Caki2 (cell line): ENCODE data around the gene TPSAB1. TPM values are rescaled to one million over a fixed set of nuclear protein-coding genes. Genes with fewer than 3 reads are reported as not detected.

Source experiments
- DNase-seq: peaks from one replicate; pipeline ENCODE4 v3.0.0-alpha.2; 2015; ENCODE audit warnings: low read depth
- in situ Hi-C: cut with HindIII; loops from 2 replicates; pipeline ENCODE4 v1.10.0; 2016; ENCODE audit warnings: low sequenced_read_pairs, low pct_unique_long_range_greater_than_20kb, mixed read lengths
- total RNA-seq: library from RNA; depleted of rRNA; stranded (reverse); fragments of >200 nt; shearing (Covaris generic); gene quantifications from 2 replicates; pipeline ENCODE4 v1.2.3, GENCODE V29; 2014; ENCODE audit warnings: low replicate concordance

Gene TPSAB1
- total RNA-seq, 1 experiment from 2014 or later, result not detected

DNA sequence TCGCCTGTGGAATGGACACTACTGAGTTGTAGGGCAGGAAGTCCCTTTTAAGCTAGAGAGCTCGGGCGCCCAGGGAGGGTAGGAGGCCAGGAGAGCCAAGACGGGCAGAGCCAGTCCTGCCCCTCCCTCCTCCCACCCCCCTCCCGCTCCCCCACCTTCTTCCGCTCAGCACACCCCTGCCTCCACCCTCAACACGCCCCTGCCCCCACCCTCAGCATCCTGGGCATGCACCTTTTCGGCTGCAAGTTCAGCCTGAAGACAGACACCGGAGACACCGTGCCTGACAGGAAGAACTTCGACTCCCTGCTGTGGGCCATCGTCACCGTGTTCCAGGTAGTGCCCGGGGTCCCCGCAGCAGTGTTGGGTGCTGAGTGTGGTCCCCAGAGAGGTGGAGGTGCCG is 33.7 kb upstream of the TPSAB1 start:
- in situ Hi-C loops, result no loop called here
- DNase-seq, result no peak

DNA sequence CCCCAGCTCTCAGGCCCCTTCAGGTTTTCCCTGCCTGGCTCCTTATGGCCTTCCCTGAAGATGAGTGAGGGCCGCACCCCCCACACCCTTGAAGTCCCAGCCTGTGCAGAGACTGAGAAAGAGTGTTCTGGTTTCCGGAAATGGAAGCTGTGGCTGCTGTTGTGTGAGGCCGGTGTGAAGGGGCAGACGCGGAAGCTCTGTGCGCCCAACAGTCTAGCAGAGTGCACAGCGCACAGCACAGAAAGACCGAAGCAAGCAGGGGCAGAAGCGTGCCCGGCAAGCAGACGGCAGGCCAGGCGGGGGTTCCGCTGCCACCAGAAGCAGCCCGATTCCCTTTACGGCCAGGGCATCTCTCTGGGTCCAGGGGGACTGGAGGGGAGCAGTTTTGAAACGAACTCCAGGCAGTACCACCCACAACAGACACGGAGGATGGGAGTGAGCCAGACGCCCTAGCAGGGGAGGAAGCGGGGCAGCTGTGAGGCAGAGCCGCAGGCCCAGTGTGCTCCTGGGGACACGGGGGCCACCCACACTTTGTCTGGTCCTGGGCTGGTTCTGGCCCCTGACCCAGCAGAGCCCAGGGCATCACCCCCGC is 32.2 kb upstream of the TPSAB1 start:
- no peak for DNase-seq
- in situ Hi-C loops, result no loop called here

DNA sequence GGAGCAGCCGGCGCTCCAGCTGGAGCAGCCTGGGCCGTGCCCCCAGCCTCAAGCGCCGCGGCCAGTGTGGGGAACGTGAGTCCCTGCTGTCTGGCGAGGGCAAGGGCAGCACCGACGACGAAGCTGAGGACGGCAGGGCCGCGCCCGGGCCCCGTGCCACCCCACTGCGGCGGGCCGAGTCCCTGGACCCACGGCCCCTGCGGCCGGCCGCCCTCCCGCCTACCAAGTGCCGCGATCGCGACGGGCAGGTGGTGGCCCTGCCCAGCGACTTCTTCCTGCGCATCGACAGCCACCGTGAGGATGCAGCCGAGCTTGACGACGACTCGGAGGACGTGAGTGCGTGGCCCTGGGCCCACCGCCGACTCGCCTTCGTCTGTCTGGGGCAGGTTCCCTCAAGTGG is 31.4 kb upstream of the TPSAB1 start:
- DNase-seq, result no peak
- in situ Hi-C loops, result no loop called here

DNA sequence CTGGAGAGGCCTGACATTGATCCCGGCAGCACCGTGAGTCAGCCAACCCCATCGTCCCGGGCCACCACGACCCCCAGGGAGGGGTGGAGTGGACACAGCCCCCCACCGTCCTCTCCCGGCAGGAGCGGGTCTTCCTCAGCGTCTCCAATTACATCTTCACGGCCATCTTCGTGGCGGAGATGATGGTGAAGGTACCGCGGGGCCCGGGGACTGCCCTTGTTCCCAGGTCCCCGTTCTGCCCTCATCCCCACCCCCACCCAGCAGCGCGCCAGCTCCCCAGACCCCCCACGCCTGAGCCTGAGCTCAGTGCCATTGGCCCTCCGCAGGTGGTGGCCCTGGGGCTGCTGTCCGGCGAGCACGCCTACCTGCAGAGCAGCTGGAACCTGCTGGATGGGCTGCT is 30.0 kb upstream of the TPSAB1 start:
- in situ Hi-C loops, result no loop called here
- no peak for DNase-seq

DNA sequence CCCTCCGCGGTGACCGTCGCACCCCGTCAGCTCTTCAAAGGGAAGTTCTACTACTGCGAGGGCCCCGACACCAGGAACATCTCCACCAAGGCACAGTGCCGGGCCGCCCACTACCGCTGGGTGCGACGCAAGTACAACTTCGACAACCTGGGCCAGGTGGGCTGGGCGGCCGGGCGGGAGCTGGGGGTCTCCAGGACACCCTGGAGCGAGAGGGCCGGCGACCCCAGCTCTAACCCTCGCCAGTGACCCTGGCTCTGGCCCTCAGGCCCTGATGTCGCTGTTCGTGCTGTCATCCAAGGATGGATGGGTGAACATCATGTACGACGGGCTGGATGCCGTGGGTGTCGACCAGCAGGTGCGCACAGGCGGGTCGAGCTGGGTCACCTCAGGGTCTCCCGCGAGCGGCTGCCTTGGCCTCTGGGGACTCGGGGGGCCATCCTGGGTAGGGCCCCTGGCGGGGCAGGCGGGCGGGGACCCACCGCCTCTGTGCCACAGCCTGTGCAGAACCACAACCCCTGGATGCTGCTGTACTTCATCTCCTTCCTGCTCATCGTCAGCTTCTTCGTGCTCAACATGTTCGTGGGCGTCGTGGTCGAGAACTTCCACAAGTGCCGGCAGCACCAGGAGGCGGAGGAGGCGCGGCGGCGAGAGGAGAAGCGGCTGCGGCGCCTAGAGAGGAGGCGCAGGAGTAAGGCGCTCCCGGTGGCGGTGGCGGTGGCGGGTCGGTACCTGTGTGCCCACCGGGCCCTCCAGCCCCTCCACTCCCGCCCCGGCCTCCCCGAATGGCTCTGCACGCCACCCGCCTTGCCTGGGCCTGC is 28.8 kb upstream of the TPSAB1 start:
- no peak for DNase-seq
- in situ Hi-C loops, result no loop called here

DNA sequence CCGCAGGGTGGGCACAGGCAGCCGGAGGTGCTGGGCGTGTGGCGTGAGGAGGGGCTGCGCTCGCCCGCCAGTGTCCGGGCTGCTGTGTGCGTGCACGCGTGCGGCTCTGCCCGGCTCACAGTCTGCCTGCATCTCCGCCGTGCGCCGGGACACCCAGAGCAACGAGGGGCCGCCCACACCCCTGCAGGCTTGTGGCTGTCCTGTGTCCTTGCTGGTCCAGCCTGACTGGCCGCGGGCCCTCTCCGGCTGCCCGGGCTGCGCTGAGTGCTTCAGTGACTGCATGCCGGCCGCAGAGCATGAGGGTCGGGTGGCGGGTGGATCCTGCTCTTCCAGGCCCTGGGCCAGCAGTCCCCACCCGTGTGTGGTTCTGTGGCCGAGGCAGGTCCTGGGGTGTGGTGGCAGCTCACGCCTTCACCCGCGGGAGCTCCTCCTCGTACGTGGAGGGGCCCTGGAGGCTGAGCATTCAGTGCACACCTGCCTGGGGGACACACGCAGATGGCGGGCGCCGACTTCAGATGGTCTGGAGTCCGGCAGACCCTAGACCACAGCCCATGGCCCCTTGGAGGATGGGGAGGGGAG is 27.8 kb upstream of the TPSAB1 start:
- in situ Hi-C loops, result no loop called here
- no peak for DNase-seq

DNA sequence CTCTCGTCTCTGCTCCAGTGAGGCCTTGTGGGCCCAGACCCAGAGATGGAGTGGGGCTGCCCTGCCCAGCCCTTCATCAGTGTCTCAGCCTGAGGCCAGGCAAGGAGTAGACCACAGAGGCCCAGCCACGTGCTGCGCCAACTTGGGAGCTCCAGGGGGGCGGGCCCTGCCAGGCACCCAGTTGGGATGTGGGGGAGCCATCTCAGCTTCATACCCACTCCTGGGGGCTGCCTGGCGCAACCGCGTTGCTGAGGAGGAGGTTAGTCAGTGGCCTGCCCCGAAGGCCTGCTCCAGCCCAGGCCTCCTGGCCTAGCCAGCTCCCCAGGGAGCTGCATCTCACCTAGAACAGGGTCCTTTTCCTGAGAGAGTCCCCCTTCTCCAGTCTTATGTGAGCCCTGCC is 27.3 kb upstream of the TPSAB1 start:
- no peak for DNase-seq
- in situ Hi-C loops, result no loop called here

DNA sequence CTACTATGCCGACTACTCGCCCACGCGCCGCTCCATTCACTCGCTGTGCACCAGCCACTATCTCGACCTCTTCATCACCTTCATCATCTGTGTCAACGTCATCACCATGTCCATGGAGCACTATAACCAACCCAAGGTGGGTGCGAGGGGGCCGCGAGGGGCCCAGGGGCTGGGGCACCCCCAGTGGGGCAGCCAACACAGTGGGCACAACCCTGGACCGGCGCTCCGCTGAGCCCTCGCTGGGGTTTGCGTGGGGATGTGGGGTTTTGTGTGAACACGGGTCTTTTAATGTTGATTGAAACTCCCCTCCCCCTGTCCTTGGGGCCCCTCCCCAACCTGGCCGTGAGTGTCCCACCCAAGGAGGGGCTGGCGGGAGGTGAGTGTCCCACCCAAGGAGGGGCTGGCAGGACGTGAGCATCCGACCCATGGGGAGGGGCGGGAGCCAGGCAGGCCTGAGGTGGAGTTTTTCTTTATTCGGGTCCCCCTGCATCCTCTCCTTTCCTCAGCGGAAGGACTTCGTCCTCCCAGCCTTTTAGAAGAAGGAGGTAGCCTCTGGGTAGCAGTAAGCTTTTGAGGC is 26.6 kb upstream of the TPSAB1 start:
- in situ Hi-C loops, result no loop called here
- no peak for DNase-seq

DNA sequence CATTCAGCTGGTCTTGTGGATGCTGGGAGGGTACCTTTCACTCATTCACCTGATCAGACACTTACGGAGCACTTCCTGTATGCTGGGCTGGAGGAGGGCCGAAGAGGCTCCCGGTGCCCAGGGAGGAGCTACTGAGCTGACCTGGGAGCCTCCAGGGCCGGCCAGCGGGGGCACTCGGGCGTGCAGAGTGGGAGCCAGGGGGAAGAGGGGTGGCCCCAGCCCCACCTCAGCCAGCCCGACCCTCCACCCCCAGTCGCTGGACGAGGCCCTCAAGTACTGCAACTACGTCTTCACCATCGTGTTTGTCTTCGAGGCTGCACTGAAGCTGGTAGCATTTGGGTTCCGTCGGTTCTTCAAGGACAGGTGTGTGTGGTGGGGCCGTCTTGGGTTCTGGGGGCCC is 25.8 kb upstream of the TPSAB1 start:
- in situ Hi-C loops, result no loop called here
- DNase-seq, result no peak

DNA sequence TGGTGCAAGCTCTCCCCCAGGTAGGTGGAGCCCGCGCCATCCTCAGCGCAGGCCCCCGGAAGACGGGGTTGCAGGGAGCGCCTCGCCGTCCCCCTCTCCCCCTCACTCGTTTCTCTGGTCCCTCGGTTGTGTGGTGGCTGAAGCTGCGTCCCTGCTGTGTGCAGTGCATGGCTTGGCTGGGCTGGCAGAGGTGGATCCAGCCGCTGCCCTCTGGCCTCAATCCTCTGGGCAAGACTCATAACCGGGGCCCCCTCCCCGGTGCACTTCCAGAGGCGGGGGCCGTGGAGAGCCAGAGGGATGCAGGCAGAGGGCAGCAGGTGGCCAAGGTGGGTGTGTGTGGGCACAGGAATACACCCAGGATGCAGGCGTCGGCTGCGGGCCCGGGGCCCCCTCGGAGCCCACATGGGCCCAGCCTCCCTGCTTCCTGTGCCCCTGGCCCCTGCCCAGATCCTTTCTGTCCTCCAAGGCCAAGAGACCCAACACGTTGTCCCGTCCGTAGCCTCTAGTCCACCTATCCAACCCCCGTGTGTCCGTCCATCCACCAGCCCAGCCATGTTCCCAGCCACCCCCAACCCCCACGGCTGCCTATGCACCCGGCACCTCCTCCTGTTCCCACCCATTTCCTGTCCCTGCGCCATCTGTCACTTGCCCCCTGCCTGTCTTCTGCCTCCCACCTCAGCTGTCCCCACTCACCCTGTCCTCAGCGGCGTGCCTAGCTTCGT is 24.8 kb upstream of the TPSAB1 start:
- in situ Hi-C loops, result no loop called here
- no peak for DNase-seq

DNA sequence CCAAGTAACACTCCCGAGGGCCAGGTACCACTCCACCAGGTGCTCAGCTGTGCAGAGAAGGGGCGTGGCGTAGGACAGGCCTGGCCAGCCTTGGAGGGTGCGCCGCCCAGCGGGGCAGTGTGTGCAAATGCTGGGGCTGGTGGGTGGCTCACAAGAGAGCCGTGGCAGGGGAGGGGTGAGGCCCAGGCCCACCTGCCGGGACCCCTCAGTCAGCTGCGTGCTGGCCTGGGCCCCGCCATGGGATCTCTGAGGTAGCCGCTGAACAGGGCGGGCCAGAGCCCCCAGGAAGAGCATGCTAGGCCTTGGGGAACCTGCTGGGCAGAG is 24.2 kb upstream of the TPSAB1 start:
- in situ Hi-C loops, result no loop called here
- DNase-seq, result no peak

DNA sequence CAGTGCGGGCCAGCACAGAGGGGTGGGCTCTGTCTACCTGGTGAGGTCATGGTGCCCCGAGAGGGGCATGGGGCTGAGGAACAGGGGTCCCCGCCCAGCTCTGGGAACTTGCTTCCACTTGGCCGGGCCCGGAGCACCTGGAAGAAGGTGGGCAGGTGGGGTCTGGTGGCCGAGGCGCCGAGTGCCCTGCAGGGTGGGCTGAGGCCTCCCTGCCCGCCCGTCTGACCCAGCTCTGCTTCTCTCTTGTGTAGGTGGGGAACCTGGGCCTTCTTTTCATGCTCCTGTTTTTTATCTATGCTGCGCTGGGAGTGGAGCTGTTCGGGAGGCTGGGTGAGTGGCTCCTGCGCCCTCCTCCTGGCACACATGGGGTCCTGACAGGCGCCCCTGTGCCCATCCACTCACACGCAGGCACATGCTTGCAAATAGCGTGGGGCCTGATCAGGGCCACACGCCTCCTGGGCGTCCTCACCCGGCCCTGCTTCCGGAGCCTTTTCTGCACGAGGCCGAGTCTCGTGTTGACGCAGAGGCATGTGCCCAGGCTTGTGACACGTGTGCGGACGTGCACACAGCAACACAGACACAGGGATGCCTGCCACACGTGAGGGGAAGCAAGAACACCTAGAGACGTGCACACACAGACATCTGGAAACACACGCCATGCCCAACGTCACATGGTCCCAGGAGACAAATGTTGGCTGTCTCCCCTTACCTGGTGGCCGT is 23.7 kb upstream of the TPSAB1 start:
- no peak for DNase-seq
- in situ Hi-C loops, result no loop called here

DNA sequence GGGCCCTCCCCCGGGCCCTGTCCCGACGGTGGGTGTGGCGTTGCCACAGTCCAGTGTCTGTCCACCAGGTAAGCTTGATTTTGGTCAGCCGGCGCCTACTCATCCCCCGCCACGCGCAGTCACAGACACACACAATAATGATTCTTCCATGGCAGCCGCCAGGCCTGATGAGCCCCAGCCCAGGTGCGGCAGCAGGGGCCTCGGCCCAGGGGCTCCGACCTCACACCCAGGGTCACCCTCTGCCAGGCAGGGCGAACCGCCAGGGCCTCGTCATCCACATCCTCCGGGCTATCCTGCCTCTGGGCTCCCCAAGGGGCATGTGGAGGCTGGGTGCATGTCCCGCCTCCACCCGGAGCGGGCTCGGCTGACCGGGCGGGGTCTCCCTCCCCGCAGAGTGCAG is 23.0 kb upstream of the TPSAB1 start:
- no peak for DNase-seq
- in situ Hi-C loops, result no loop called here

DNA sequence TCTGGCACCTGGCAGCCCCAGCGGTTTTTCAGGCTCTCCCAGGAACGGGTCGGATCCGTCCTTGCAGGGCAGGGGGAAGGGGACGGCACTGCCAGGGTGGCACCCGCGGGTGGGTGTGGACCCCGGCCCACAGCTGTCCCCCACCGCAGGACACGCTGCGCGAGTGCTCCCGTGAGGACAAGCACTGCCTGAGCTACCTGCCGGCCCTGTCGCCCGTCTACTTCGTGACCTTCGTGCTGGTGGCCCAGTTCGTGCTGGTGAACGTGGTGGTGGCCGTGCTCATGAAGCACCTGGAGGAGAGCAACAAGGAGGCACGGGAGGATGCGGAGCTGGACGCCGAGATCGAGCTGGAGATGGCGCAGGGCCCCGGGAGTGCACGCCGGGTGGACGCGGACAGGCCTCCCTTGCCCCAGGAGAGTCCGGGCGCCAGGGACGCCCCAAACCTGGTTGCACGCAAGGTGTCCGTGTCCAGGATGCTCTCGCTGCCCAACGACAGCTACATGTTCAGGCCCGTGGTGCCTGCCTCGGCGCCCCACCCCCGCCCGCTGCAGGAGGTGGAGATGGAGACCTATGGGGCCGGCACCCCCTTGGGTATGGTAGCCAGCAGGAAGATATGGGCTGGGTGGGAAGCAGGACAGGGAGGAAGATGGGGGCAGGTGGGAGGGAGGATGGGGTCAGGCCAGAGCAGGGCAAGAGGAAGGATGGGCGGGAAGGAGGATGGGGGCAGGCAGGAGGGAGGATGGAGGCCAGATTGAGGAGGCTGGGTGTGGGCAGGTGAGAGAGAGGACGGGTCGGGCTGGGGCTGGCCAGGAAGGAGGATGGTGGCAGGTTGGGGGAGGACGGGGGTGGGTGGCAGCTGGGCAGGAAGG is 22.2 kb upstream of the TPSAB1 start:
- DNase-seq, result no peak
- in situ Hi-C loops, result no loop called here

DNA sequence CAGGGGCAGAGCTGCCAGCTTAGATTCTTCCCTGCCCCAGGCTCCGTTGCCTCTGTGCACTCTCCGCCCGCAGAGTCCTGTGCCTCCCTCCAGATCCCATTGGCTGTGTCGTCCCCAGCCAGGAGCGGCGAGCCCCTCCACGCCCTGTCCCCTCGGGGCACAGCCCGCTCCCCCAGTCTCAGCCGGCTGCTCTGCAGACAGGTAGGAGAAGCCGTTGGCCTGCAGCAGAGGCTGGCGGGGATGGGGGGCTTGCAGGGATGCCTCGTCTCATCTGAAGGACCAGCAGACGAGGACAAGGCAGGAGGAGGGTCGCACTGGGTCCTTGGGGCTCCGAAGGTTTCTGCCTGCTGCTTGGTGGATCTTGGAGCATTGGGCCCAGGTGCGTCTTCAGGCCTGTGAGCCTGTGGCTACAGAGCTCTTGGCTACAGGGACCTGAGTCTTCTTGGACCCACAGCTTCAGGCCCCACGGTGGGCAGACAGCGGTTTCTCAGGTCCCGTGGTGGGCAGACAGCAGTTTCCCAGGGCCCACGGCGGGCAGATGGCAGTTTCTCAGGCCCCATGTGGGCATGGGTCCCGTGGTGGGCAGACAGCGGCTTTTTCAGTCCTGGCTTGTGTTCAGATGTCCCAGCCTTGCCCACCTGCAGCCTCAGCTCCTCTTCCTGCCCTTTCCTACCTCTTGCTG is 21.4 kb upstream of the TPSAB1 start:
- DNase-seq, result no peak
- in situ Hi-C loops, result no loop called here

DNA sequence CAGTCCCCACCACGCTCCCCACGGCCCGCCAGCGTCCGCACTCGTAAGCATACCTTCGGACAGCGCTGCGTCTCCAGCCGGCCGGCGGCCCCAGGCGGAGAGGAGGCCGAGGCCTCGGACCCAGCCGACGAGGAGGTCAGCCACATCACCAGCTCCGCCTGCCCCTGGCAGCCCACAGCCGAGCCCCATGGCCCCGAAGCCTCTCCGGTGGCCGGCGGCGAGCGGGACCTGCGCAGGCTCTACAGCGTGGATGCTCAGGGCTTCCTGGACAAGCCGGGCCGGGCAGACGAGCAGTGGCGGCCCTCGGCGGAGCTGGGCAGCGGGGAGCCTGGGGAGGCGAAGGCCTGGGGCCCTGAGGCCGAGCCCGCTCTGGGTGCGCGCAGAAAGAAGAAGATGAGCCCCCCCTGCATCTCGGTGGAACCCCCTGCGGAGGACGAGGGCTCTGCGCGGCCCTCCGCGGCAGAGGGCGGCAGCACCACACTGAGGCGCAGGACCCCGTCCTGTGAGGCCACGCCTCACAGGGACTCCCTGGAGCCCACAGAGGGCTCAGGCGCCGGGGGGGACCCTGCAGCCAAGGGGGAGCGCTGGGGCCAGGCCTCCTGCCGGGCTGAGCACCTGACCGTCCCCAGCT is 20.3 kb upstream of the TPSAB1 start:
- in situ Hi-C loops, result no loop called here

More for the DNA sequence above, 20.3 kb upstream of the TPSAB1 start:
- DNase-seq, result no peak
